HL-60 (cell line): Measurements from ENCODE around the gene RAMP3.

Source experiments
- CTCF ChIP-seq: IDR thresholded peaks from one replicate; pipeline ENCODE4 v1.5.1; 2011; ENCODE audit warnings: low read length, control low read depth, inconsistent platforms; ENCODE audit not compliant: insufficient read depth
- POLR2AphosphoS5 ChIP-seq: IDR thresholded peaks from 2 replicates; pipeline ENCODE4 v1.6.1; 2012; ENCODE audit warnings: low read depth

GRCh38 chr7:45162943-45163691, 5.5 kb downstream of the RAMP3 start:
- TF ChIP-seq CTCF (no peak), POLR2AphosphoS5 (no peak)
